Activated CD4-positive, alpha-beta T cell treated with anti-CD3 and anti-CD28 coated beads for 48 hours (primary cell): ENCODE measurements around the gene DENND10.
"Not testable (repeated sequence)": the region's sequence is repeated elsewhere in the genome, so short reads cannot be mapped to it uniquely, and the experiment has no call there.

ENCODE experiments used
- DNase-seq: peaks from one replicate; pipeline ENCODE4 v3.0.0-alpha.2; 2020

The DENND10 gene, protein sequence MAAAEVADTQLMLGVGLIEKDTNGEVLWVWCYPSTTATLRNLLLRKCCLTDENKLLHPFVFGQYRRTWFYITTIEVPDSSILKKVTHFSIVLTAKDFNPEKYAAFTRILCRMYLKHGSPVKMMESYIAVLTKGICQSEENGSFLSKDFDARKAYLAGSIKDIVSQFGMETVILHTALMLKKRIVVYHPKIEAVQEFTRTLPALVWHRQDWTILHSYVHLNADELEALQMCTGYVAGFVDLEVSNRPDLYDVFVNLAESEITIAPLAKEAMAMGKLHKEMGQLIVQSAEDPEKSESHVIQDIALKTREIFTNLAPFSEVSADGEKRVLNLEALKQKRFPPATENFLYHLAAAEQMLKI

DNA sequence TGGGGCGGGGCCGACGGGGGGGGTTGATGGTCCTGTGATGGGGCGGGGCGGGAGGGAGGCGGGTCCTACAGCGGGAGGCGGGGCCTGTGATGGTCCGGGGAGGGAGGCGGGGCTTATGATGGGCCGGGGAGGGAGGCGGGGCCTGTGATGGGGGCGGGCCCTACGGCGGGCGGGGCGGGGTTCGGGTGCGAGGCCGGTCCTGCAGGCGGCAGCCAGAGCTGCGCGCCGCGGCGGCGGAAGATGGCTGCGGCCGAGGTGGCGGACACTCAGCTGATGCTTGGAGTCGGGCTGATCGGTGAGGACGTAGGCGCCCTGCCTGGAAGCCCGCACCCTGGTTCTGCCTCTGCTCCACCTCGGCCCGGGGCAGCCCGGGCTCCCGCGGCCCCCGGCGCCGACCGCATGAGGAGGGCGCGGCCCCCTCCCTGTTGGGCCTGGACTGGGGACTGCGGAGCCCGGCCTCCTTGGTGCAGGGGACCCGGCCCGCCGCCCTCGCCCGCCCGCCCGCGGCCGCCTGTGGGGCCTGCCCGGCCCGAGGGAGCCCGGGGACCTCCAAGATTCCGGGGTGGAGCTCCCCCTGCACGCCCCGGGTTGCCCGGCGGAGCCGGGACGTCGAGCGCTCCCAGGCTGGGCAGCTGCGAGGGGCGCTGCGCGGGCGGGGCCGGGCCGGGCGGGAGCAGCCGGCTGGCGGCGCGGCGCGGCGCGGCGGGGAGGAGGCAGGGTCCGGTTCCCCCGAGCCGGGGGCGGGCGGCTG is at the start of gene DENND10:
Gene DENND10 (plus strand): TSS at position 211 of the 751 bp plus-strand sequence. CDS start 30 bp downstream, at position 241.
- peak; percentile 82 for DNase-seq

GRCh38 chr10:119055472-119055871 is 48.4 kb upstream of the DENND10 start:
- no peak for DNase-seq

DNA sequence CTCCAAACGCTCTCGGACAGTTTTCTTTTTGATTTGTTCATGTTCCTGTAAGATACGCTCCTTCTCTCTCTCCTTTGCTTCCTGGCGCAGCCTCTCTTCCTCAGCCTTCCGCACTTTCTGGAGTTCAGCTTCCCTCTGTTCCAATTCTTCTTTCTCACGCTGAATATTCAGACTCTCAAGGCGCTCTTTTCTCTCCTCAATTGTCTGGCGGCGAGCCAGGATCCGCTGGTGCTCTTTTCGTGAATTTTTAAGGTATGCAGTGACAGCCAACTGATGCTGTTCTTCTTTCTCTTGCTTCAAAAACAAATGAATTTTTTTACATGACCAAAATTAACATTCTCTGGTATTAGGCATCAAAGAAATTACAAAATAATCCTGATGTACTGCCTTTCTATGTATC is 45.9 kb upstream of the DENND10 start:
- no peak for DNase-seq

- no peak for DNase-seq
Measured at GRCh38 chr10:119059557-119059956, 44.4 kb upstream of the DENND10 start.

GRCh38 chr10:119060107-119060506 is 43.8 kb upstream of the DENND10 start:
- DNase-seq: no peak

DNA sequence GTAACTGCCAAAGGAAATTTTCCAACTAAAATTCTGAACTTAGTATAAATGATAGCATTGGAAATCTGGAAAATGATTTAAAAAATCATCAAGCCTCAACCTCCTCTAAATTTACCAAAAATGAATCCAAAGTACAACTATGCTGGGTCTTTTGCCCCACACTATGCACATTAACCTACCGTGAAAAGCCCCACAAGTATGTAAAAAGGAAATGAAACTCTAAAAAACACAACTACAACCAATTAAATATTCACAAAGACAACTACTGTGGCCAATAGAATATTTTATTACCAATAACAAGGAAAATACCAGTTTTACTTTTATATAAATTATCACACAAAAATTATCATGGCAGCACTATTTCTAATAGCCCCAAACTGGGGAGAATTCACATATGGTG is 42.6 kb upstream of the DENND10 start:
- no peak for DNase-seq

DNA sequence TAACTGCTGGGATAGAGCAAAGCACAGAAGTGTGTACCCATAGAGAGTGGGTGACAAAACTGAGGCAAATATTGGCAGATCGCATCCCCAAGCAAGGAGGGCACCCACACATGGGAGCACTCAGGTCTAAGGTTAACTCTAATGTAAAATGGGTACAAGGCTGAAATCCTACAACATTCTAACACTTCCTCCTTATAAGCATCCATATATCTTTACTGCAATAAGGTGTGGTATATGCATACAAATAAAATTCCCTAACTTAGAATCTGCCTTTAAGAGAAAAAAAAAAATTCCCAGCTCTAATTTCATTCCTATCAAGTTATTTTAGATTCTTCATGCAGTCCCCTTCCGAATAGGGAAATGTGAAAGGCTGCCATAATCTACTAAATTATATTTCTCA is 42.0 kb upstream of the DENND10 start:
- no peak for DNase-seq

DNA sequence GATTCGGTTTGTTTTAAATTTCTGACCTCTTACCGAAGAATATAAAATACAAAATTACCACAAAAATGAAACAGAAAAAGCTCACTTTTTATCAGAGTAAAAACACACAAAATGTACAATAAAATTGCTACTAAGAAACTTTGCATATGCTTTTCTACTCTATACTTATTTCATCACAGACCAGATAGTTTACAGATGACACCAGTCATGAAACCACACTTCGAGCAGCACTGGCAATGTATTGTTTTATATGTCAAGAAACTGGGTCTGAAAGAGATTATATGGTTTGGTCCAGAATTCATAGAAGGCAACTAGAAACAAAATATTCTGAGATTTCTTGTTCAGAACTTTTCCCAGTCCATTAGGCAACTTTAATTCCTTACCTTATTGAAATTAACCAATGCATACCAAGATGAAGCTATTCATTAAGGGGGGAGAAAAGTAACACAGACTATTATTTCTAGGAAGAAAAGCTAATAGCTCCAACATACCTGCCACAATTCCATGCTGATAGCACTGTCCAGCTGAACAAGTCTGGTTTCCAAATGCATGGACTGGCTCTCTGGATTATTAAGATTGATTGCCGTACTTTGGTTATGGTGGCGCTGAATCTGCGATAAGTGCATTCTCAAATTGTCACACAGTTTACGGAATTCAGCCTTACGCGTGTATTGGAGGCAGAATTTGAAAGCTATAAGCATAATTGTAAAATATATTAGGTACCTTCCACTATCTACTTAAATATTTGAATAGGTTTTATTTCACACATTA is 33.3 kb upstream of the DENND10 start:
- no peak for DNase-seq

- no peak for DNase-seq
Measured at GRCh38 chr10:119073584-119073983, 30.3 kb upstream of the DENND10 start.

GRCh38 chr10:119078422-119079179 is 25.3 kb upstream of the DENND10 start:
- DNase-seq: no peak

- DNase-seq: peak; percentile 81
Measured at GRCh38 chr10:119079599-119080520, 24.1 kb upstream of the DENND10 start.

DNA sequence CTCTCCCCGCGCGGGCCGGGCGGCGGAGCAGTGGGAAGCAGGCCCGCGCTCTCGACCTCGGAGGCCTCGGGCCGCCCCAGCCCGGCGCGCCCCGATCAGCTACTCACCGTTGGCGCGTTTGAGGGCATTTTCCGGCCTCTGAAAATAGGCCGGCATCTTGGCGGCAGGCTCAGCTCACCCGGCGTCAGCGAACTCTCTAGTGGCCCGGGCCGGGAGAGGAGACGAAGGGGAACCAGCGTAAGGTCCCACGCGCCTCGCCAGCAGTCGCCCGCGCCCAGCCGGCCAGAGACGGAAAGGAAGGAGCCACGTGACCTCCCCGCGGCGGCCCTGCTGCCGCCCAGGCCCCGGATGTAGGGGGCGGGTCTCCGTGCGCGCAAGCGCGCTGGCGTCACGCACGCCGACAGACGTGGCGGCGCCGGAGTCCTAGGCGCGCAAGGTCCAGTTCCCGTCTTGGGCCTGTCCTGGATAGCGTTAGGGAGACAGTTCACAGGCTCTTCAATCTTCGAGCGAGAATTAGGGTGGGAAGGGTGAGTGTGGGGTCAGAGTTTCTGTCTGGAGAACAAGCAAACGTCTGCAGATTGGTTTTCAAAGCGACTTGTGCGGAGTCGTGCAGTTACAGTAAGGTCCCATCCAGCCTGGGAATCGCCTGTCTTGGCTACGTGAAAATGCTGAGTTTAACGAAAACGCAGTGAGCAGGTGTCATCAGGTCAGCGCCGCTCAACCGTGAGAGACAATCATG is 23.2 kb upstream of the DENND10 start, which contains the start of gene EIF3A:
Gene EIF3A (minus strand): TSS at position 297 of the 739 bp plus-strand sequence. CDS start 141 bp downstream, at position 156.
- peak; percentile 94 for DNase-seq

GRCh38 chr10:119084896-119085295 is 19.0 kb upstream of the DENND10 start:
- no peak for DNase-seq

GRCh38 chr10:119087271-119087882 is 16.5 kb upstream of the DENND10 start:
- DNase-seq: no peak

DNA sequence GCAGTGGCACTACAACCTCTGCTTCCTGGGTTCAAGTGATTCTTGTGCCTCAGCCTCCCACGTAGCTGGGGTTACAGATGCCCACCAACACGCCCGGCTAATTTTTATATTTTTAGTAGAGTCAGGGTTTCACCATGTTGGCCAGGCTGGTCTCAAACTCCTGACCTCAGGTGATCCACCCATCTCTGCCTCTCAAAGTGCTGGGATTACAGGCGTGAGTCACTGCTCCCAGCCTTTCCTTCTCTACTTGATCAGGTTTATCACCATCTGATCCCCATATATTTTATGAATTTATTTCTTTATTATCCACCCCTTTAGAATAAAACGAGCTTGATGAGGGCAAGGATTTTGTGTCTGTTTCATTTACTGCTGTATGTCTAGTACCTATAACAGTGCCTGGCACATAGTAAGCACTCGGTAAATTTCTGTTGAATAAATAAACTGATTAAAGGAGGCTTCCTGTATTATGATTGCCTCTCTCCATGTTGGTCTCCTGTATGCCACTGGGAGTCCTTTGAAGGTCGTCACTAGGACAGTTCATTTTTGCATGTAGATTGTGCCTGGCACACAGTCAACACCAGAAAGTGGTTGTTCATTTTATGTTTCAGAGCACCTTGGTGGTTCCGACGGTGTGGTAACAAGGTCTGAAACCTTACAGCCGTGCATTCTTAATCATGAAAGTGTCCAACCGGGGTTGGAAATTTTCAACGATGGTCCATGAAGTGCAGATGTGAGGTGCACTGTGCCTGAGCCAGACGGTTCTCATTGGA is 13.7 kb upstream of the DENND10 start:
- DNase-seq: peak; percentile 58

DNA sequence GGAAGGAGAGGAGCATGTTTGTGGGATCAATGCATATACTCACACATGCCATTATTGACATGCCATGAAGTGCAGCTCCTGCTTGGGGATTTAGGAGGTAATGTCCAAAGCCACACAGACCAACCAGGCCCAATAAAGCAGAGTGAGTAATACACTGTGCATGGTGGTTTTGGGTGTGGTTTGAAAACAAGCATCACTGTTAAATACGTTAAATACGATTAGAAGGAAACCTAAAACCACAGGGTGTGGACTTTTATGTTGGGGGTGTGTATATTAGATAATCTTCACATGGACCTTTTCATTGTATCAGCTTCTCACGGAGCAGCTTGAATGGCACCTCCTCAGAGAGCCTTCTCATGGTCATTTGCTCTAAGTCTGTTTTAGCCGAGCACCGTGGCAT is 12.9 kb upstream of the DENND10 start:
- DNase-seq: no peak

GRCh38 chr10:119095640-119096039 is 8.3 kb upstream of the DENND10 start:
- no peak for DNase-seq

GRCh38 chr10:119096641-119097415 is 7.1 kb upstream of the DENND10 start:
- not testable (repeated sequence) for DNase-seq

DNA sequence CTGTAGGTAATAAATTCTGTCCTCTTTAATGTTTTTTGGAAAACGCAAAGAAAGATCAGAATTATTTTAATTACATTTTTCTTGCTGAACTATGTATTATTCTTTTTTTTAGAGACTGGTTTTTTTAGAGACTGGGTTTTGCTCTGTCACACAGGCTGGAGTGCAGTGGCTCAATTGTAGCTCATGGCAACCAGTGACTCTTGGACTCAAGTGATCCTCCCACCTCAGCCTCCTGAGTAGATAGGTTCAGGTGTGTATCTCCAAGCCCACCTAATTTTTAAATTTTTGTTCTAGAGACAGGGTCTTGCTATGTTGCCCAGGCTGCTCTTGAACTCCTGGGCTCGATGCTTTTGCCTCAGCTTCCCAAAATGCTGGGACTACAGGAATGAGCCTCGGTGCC is 5.3 kb upstream of the DENND10 start:
- no peak for DNase-seq
